Trophoblast cell (in vitro differentiated cells and primary cell): ENCODE measurements around the gene RTL1.

Source experiments
- DNase-seq, 2 donors: peaks; one replicate each; pipeline ENCODE4 v3.0.0-alpha.2; 2016
- H2AFZ ChIP-seq: 2 replicates; pipeline ENCODE4 v1.6.1; 2013; ENCODE audit warnings: low read length, moderate library complexity, mild to moderate bottlenecking; ENCODE audit not compliant: insufficient read depth, poor library complexity
- H2AK5ac ChIP-seq: 2 replicates; pipeline ENCODE4 v1.6.1; 2013; ENCODE audit warnings: mild to moderate bottlenecking, low read length
- H2BK120ac ChIP-seq: 2 replicates; pipeline ENCODE4 v1.6.1; 2013; ENCODE audit warnings: low read length, mild to moderate bottlenecking, moderate library complexity; ENCODE audit not compliant: insufficient read depth, poor library complexity
- H2BK12ac ChIP-seq: 2 replicates; pipeline ENCODE4 v1.6.1; 2013; ENCODE audit warnings: mild to moderate bottlenecking, low read length, moderate library complexity
- H2BK5ac ChIP-seq: 2 replicates; pipeline ENCODE4 v1.6.1; 2013; ENCODE audit warnings: low read length, low read depth, moderate library complexity, mild to moderate bottlenecking; ENCODE audit not compliant: poor library complexity
- H3K14ac ChIP-seq: 2 replicates; pipeline ENCODE4 v1.6.1; 2013; ENCODE audit warnings: mild to moderate bottlenecking, low read length
- H3K18ac ChIP-seq: 2 replicates; pipeline ENCODE4 v1.6.1; 2013; ENCODE audit warnings: mild to moderate bottlenecking, low read length
- H3K23ac ChIP-seq: 2 replicates; pipeline ENCODE4 v1.6.1; 2013; ENCODE audit warnings: low read length
- H3K27ac ChIP-seq: 2 replicates; pipeline ENCODE4 v1.5.1; 2013; ENCODE audit warnings: low read depth, mild to moderate bottlenecking, inconsistent platforms, low read length, moderate library complexity
- H3K27me3 ChIP-seq: 2 replicates; pipeline ENCODE4 v1.6.1; 2013; ENCODE audit warnings: inconsistent platforms, mild to moderate bottlenecking, low read length, moderate library complexity; ENCODE audit not compliant: insufficient read depth
- H3K36me3 ChIP-seq, 2 experiments: 1 replicate in 1 of 2; 2 replicates in 1 of 2; pipeline ENCODE4 v1.6.1; 2013; ENCODE audit warnings: low read length in 2 of 2, mild to moderate bottlenecking in 2 of 2, moderate library complexity in 1 of 2; ENCODE audit not compliant: insufficient read depth in 2 of 2, control insufficient read depth in 1 of 2
- H3K4ac ChIP-seq: 2 replicates; pipeline ENCODE4 v1.6.1; 2013; ENCODE audit warnings: low read depth, mild to moderate bottlenecking, low read length, moderate library complexity
- H3K4me1 ChIP-seq, 2 experiments: 1 replicate in 1 of 2; 2 replicates in 1 of 2; pipeline ENCODE4 v1.6.1; 2013; ENCODE audit warnings: low read length in 2 of 2, mild to moderate bottlenecking in 2 of 2, moderate library complexity in 1 of 2; ENCODE audit not compliant: insufficient read depth in 2 of 2, control insufficient read depth in 1 of 2
- H3K4me2 ChIP-seq: 2 replicates; pipeline ENCODE4 v1.6.1; 2013; ENCODE audit warnings: inconsistent platforms, mild to moderate bottlenecking, low read length, moderate library complexity
- H3K4me3 ChIP-seq: 2 replicates; pipeline ENCODE4 v1.5.1; 2013; ENCODE audit warnings: mild to moderate bottlenecking, low read depth, low read length, inconsistent platforms
- H3K79me1 ChIP-seq: one replicate; pipeline ENCODE4 v1.6.1; 2013; ENCODE audit warnings: low read length
- H3K79me2 ChIP-seq: 2 replicates; pipeline ENCODE4 v1.6.1; 2013; ENCODE audit warnings: low read length, mild to moderate bottlenecking; ENCODE audit not compliant: control insufficient read depth, insufficient read depth, poor library complexity
- H3K9ac ChIP-seq: 2 replicates; pipeline ENCODE4 v1.6.1; 2013; ENCODE audit warnings: mild to moderate bottlenecking, low read length
- H3K9me3 ChIP-seq: 2 replicates; pipeline ENCODE4 v1.6.1; 2013; ENCODE audit warnings: low read depth, mild to moderate bottlenecking, control low read depth, inconsistent platforms, low read length; ENCODE audit not compliant: insufficient read depth
- H4K12ac ChIP-seq: 2 replicates; pipeline ENCODE4 v1.6.1; 2013; ENCODE audit warnings: low read depth, mild to moderate bottlenecking, low read length, moderate library complexity
- H4K8ac ChIP-seq: 2 replicates; pipeline ENCODE4 v1.6.1; 2013; ENCODE audit warnings: low read depth, mild to moderate bottlenecking, low read length, moderate library complexity
- H4K91ac ChIP-seq: one replicate; pipeline ENCODE4 v1.6.1; 2013; ENCODE audit warnings: low read depth, mild to moderate bottlenecking, low read length, moderate library complexity
- WGBS: extraction: QIAGEN DNeasy Blood & Tissue Kit; methylation state at CpG from one replicate; pipeline ENCODE4 v1.1.7; 2013; ENCODE audit warnings: missing lambda C conversion rate; ENCODE audit not compliant: insufficient read length, insufficient coverage; ENCODE audit errors: extremely low coverage; 5-methylcytosine and 5-hydroxymethylcytosine counted together

RTL1 gene

DNA sequence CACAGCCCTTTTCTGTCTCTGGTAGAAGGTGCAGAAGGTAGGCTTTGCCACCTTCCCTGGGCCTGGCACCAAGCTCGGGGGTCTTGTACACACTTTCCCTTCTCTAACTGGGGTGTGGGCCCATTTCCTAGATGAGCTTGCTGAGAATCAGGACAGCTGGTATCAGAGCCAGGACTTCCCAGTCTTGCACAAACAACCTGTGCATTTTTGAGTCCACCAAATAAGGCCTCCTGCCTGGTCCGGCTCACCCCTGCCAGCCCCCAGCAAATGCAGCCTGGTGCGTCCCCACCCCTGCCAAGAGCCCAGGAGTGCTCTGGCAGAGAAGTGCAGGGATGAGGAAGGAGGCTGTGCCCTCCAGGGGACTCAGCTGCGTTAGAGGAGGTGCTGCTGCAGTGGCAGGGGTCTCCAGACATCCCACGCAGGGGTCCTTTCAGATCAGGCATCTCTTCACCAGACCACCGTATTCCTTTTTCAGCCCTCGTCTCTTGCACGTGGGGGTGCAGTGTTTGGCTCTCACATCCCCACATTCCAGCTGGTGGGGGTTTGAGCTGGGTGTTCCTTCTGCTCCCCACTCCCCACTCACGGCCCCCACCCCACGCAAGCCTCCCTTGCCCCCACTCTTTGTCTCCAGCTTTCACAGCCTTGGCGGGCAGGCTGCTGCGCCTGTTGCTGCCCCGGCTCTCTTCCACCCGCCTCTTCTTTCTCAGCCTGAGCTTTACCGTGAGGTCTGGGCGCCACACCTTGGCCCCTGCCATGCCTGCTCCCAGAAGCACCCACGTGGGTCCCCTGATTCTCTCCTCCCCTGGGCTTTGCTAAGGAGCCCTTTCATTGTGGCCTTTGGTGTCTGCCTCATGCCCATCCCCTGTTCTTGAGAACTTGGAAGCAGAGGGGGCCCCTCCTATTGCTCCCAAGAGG, 45.3 kb downstream of the RTL1 start:
- Histone ChIP-seq H3K27me3 (no peaks in the 10 kb centered on the region), H4K8ac (no peak overlapping the region), H3K36me3 (no peaks in the 10 kb centered on the region), H3K27ac (no peak overlapping the region), H3K23ac (no peak overlapping the region), H3K4me1 (no peaks in the 10 kb centered on the region), H4K91ac (no peak overlapping the region), H2AFZ (no peak overlapping the region), H2BK12ac (no peak overlapping the region), H2BK5ac (no peak overlapping the region), H3K4me2 (no peak overlapping the region), H4K12ac (no peak overlapping the region), H3K9ac (no peak overlapping the region), H3K79me2 (no peaks in the 10 kb centered on the region), H3K18ac (no peak overlapping the region), H3K79me1 (no peaks in the 10 kb centered on the region), H3K4ac (no peak overlapping the region), H2AK5ac (no peak overlapping the region), H3K9me3 (peaks cover 8% of the 10 kb centered on the region), H3K14ac (no peak overlapping the region), H3K4me3 (no peak overlapping the region), H2BK120ac (no peak overlapping the region)
- WGBS: no CpG with 5 or more reads among the region's 17 CpGs
- DNase-seq: no peak

DNA sequence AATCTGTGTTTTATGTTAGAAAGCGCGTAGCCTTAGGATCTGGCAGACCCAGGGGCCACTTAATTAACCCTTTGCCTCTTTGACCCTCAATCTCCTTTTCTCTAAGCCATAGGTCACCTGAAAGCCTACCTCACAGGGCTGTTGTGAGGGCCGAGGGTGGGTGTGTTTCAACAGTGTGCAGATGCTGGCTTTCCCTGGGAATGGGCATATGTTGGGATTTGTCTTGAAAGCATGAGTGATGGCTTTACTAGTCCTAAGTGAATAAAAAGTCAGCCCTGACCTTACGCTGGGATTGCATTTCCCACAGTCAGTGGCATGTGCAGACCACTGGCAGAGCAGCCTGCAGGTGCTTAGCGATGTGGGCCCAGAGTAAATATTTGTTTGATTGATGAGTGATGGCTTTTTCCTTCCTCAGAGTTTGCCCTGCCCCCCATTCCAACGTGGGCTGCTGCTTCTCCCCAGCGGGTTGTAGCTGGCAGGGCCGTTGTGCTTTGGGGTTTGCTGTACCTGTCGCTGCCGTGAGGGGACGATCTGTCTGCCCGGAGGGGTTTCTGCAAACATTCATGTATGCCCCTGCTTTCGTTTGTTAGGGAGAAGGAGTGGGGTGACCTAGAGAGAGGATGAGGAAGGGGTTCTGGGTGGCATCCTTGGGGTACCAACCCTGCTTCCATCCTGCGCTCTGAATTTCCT, 46.1 kb downstream of the RTL1 start:
- H3K9ac ChIP-seq: no peak overlapping the region
- H4K8ac ChIP-seq: no peak overlapping the region
- DNase-seq: no peak
- H3K14ac ChIP-seq: no peak overlapping the region
- H2BK12ac ChIP-seq: no peak overlapping the region
- H2BK5ac ChIP-seq: no peak overlapping the region
- no peak overlapping the region for H3K4ac ChIP-seq
- H4K91ac ChIP-seq: no peak overlapping the region
- H3K4me2 ChIP-seq: no peak overlapping the region
- no peak overlapping the region for H2AFZ ChIP-seq
- no peak overlapping the region for H3K18ac ChIP-seq
- H4K12ac ChIP-seq: no peak overlapping the region
- H3K79me2 ChIP-seq: no peaks in the 10 kb centered on the region
- H3K36me3 ChIP-seq: no peaks in the 10 kb centered on the region
- no peaks in the 10 kb centered on the region for H3K4me1 ChIP-seq
- WGBS: no CpG with 5 or more reads among the region's 14 CpGs
- H3K27ac ChIP-seq: no peak overlapping the region
- H3K23ac ChIP-seq: no peak overlapping the region
- H3K79me1 ChIP-seq: no peaks in the 10 kb centered on the region
- peaks cover 7% of the 10 kb centered on the region for H3K9me3 ChIP-seq
- no peak overlapping the region for H3K4me3 ChIP-seq
- no peaks in the 10 kb centered on the region for H3K27me3 ChIP-seq
- no peak overlapping the region for H2AK5ac ChIP-seq
- H2BK120ac ChIP-seq: no peak overlapping the region

- H2BK120ac ChIP-seq: no peak overlapping the region
- no peak overlapping the region for H3K18ac ChIP-seq
- WGBS: no CpG with 5 or more reads among the region's 20 CpGs
- no peak overlapping the region for H2AK5ac ChIP-seq
- peaks cover 4% of the 10 kb centered on the region for H3K9me3 ChIP-seq
- no peak overlapping the region for H2BK12ac ChIP-seq
- no peak overlapping the region for H3K27ac ChIP-seq
- no peak overlapping the region for H2AFZ ChIP-seq
- no peaks in the 10 kb centered on the region for H3K36me3 ChIP-seq
- H3K27me3 ChIP-seq: no peaks in the 10 kb centered on the region
- H3K4ac ChIP-seq: no peak overlapping the region
- no peaks in the 10 kb centered on the region for H3K79me2 ChIP-seq
- no peak overlapping the region for H3K23ac ChIP-seq
- H4K8ac ChIP-seq: no peak overlapping the region
- no peak overlapping the region for H3K4me2 ChIP-seq
- no peak overlapping the region for H3K9ac ChIP-seq
- no peak overlapping the region for H3K4me3 ChIP-seq
- H3K4me1 ChIP-seq: no peaks in the 10 kb centered on the region
- H3K79me1 ChIP-seq: no peaks in the 10 kb centered on the region
- no peak overlapping the region for H4K12ac ChIP-seq
- no peak for DNase-seq
- no peak overlapping the region for H3K14ac ChIP-seq
- no peak overlapping the region for H2BK5ac ChIP-seq
- H4K91ac ChIP-seq: no peak overlapping the region
These were observed 47.2 kb downstream of the RTL1 start for GRCh38 chr14:100856056-100856950.

GRCh38 chr14:100855256-100855930, 48.1 kb downstream of the RTL1 start:
- Histone ChIP-seq H3K79me1 (no peaks in the 10 kb centered on the region), H4K12ac (no peak overlapping the region), H3K36me3 (no peaks in the 10 kb centered on the region), H2BK5ac (no peak overlapping the region), H3K14ac (no peak overlapping the region), H3K23ac (no peak overlapping the region), H3K9me3 (peaks cover 2% of the 10 kb centered on the region), H4K91ac (no peak overlapping the region), H3K18ac (no peak overlapping the region), H2BK12ac (no peak overlapping the region), H3K4me1 (no peaks in the 10 kb centered on the region), H4K8ac (no peak overlapping the region), H2BK120ac (no peak overlapping the region), H3K4me3 (no peak overlapping the region), H3K27me3 (no peaks in the 10 kb centered on the region), H3K4me2 (no peak overlapping the region), H3K79me2 (no peaks in the 10 kb centered on the region), H2AK5ac (no peak overlapping the region), H3K9ac (no peak overlapping the region), H2AFZ (no peak overlapping the region), H3K27ac (no peak overlapping the region), H3K4ac (no peak overlapping the region)
- no CpG with 5 or more reads among the region's 18 CpGs for WGBS
- no peak for DNase-seq
